ENCODE measurements around the gene SPPL3.

SPPL3 gene

GRCh38 chr12:120784804-120785203 lies 119.4 kb downstream of the SPPL3 start:
- DNase-seq (ENCODE audit: low spot score): no peak

- no peak for DNase-seq (ENCODE audit: low spot score)
Measured at GRCh38 chr12:120783197-120783596, 121.0 kb downstream of the SPPL3 start.

GRCh38 chr12:120775862-120776552 lies 128.2 kb downstream of the SPPL3 start:
- DNase-seq (ENCODE audit: low spot score): no peak

- DNase-seq (ENCODE audit: low spot score): no peak
Measured at GRCh38 chr12:120774169-120774916, 129.8 kb downstream of the SPPL3 start.

- DNase-seq (ENCODE audit: low spot score): peak; percentile 87
Measured at GRCh38 chr12:120771097-120771496, 133.1 kb downstream of the SPPL3 start.

- DNase-seq (ENCODE audit: low spot score): no peak
Measured at GRCh38 chr12:120767071-120768024, 136.8 kb downstream of the SPPL3 start.

- DNase-seq (ENCODE audit: low spot score): no peak
Measured at GRCh38 chr12:120766566-120766965, 137.6 kb downstream of the SPPL3 start.

- no peak for DNase-seq (ENCODE audit: low spot score)
Measured at GRCh38 chr12:120764816-120765215, 139.3 kb downstream of the SPPL3 start.

GRCh38 chr12:120763250-120763649 lies 140.9 kb downstream of the SPPL3 start:
- no peak for DNase-seq (ENCODE audit: low spot score)

GRCh38 chr12:120762086-120762485 lies 142.1 kb downstream of the SPPL3 start:
- no peak for DNase-seq (ENCODE audit: low spot score)

GRCh38 chr12:120761519-120761934 lies 142.6 kb downstream of the SPPL3 start:
- no peak for DNase-seq (ENCODE audit: low spot score)

- DNase-seq (ENCODE audit: low spot score): no peak
Measured at GRCh38 chr12:120760349-120761254, 143.6 kb downstream of the SPPL3 start.

GRCh38 chr12:120759591-120760348 lies 144.4 kb downstream of the SPPL3 start:
- DNase-seq (ENCODE audit: low spot score): no peak

GRCh38 chr12:120758798-120759590 lies 145.2 kb downstream of the SPPL3 start:
- no peak for DNase-seq (ENCODE audit: low spot score)

- no peak for DNase-seq (ENCODE audit: low spot score)
Measured at GRCh38 chr12:120757949-120758348, 146.2 kb downstream of the SPPL3 start.

GRCh38 chr12:120757226-120757742 lies 146.9 kb downstream of the SPPL3 start:
- no peak for DNase-seq (ENCODE audit: low spot score)

- DNase-seq (ENCODE audit: low spot score): no peak
Measured at GRCh38 chr12:120755269-120755668, 148.9 kb downstream of the SPPL3 start.

- no peak for DNase-seq (ENCODE audit: low spot score)
Measured at GRCh38 chr12:120754792-120755191, 149.4 kb downstream of the SPPL3 start.

GRCh38 chr12:120751389-120751788 lies 152.8 kb downstream of the SPPL3 start:
- no peak for DNase-seq (ENCODE audit: low spot score)

GRCh38 chr12:120750806-120751205 lies 153.4 kb downstream of the SPPL3 start:
- no peak for DNase-seq (ENCODE audit: low spot score)
